Osteoblast (primary cell): ENCODE results near the gene EDIL3. TPM values are rescaled to one million over a fixed set of nuclear protein-coding genes. Genes with fewer than 3 reads are reported as not detected.

ENCODE experiments used
- DNase-seq: peaks from one replicate; pipeline ENCODE4 v3.0.0; 2011; ENCODE audit warnings: low spot score, mixed read lengths; ENCODE audit not compliant: insufficient read length; ENCODE audit errors: missing footprints
- H2AFZ ChIP-seq: 2 replicates; pipeline ENCODE4 v1.6.0; 2011; ENCODE audit warnings: mild to moderate bottlenecking, low read length
- H3K27ac ChIP-seq: 2 replicates; pipeline ENCODE4 v1.5.1; 2011; ENCODE audit warnings: mild to moderate bottlenecking, low read depth, low read length, moderate library complexity
- H3K27me3 ChIP-seq: 2 replicates; pipeline ENCODE4 v1.6.0; 2012; ENCODE audit warnings: mild to moderate bottlenecking, control low read depth, inconsistent platforms, low read length, moderate library complexity; ENCODE audit not compliant: insufficient read depth
- H3K36me3 ChIP-seq: 2 replicates; pipeline ENCODE4 v1.5.1; 2011; ENCODE audit warnings: mild to moderate bottlenecking, low read length, control low read depth, moderate library complexity; ENCODE audit not compliant: insufficient read depth
- H3K4me1 ChIP-seq: 2 replicates; pipeline ENCODE4 v1.5.1; 2011; ENCODE audit warnings: mild to moderate bottlenecking, low read length, control low read depth, moderate library complexity; ENCODE audit not compliant: insufficient read depth
- H3K4me2 ChIP-seq: 2 replicates; pipeline ENCODE4 v1.6.0; 2011; ENCODE audit warnings: mild to moderate bottlenecking, low read length; ENCODE audit not compliant: insufficient read depth
- H3K4me3 ChIP-seq: fragments of 200-600 bp; sonication (generic); 3 replicates; pipeline ENCODE4 v1.5.1; 2012; ENCODE audit warnings: mild to moderate bottlenecking, low read length, inconsistent platforms; ENCODE audit not compliant: insufficient read depth
- H3K79me2 ChIP-seq: 2 replicates; pipeline ENCODE4 v1.6.0; 2012; ENCODE audit warnings: mild to moderate bottlenecking, low read length, control low read depth, inconsistent platforms; ENCODE audit not compliant: insufficient read depth
- H3K9me3 ChIP-seq: 2 replicates; pipeline ENCODE4 v1.5.1; 2011; ENCODE audit warnings: low read depth, low read length, control low read depth
- H4K20me1 ChIP-seq: 2 replicates; pipeline ENCODE4 v1.6.0; 2012; ENCODE audit warnings: mild to moderate bottlenecking, low read length, control low read depth; ENCODE audit not compliant: insufficient read depth
- CTCF ChIP-seq: IDR thresholded peaks from 2 replicates; pipeline ENCODE4 v1.5.1; 2011; ENCODE audit warnings: mild to moderate bottlenecking, low read depth, low read length, moderate library complexity; ENCODE audit errors: extremely low read depth
- total RNA-seq: library from RNA; depleted of rRNA; stranded (reverse); fragments of >200 nt; gene quantifications from 2 replicates; pipeline ENCODE4 v1.2.3, GENCODE V29; 2012

EDIL3 gene
- total RNA-seq, 1 donor: 366 TPM

DNA sequence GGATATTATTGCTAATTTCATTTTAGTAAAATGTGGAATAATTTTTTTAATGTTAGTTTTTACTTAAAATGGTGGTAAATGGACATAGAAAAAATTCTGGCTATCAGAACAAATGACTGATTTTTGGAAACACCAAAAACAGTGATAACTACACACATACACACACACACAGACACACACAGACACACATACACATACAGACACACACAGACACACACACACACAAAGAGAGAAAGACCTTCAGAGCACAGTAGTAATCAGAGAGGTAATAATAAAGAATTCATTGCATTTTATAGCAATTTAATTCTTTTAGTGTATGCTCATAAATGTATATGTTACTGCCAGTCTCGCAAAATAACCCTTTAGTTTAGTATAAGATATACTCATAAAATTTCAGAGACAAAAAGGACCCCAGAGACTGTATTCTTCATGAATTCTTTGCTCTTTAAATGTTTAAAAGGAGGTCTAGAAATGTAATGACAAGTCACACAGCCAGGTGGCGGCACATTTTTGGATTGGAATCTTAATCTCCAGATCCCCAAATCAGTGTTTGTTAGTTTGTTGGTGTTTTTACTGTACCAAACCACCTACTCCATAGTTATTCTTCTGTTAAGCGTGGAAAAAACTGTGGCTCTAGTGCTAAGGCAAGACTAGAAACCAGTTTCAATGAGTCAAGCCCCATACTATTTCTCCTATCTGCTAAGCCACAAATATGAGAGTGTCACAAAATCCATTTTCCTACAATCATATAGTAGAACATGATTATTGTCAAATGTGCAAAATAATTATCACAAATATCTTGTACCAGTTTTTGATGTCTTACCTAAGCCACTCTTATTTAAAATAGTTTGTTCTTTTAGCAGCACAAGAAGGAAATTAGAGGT, 109.9 kb downstream of the EDIL3 start:
- DNase-seq: no peak

GRCh38 chr5:84273517-84273883, 111.2 kb downstream of the EDIL3 start:
- H4K20me1 ChIP-seq: no peaks in the 10 kb centered on the region
- H3K79me2 ChIP-seq: peaks cover 35% of the 10 kb centered on the region
- no peaks in the 10 kb centered on the region for H3K36me3 ChIP-seq
- no peak overlapping the region for H3K4me2 ChIP-seq
- H3K4me1 ChIP-seq: peaks cover 18% of the 10 kb centered on the region
- H2AFZ ChIP-seq: no peak overlapping the region
- peak overlapping the region; percentile 0 for H3K27ac ChIP-seq
- no peaks in the 10 kb centered on the region for H3K9me3 ChIP-seq
- no peak overlapping the region for H3K4me3 ChIP-seq
- H3K27me3 ChIP-seq: no peaks in the 10 kb centered on the region
- no peak for DNase-seq
- TF ChIP-seq CTCF: no peak

More for the DNA sequence above, 109.9 kb downstream of the EDIL3 start:
- Histone ChIP-seq H2AFZ (no peak overlapping the region), H3K4me3 (no peak overlapping the region), H3K79me2 (peaks cover 44% of the 10 kb centered on the region), H3K4me2 (no peak overlapping the region), H3K27ac (no peak overlapping the region), H3K9me3 (no peaks in the 10 kb centered on the region), H3K27me3 (no peaks in the 10 kb centered on the region), H4K20me1 (no peaks in the 10 kb centered on the region), H3K4me1 (peaks cover 21% of the 10 kb centered on the region), H3K36me3 (no peaks in the 10 kb centered on the region)
- TF ChIP-seq CTCF: peak; percentile 46

GRCh38 chr5:84272771-84273516, 111.7 kb downstream of the EDIL3 start:
- Histone ChIP-seq H3K27me3 (no peaks in the 10 kb centered on the region), H3K36me3 (no peaks in the 10 kb centered on the region), H2AFZ (no peak overlapping the region), H3K4me1 (peaks cover 15% of the 10 kb centered on the region), H4K20me1 (no peaks in the 10 kb centered on the region), H3K4me2 (no peak overlapping the region), H3K9me3 (no peaks in the 10 kb centered on the region), H3K27ac (peak overlapping the region; percentile 0), H3K4me3 (no peak overlapping the region), H3K79me2 (peaks cover 33% of the 10 kb centered on the region)
- no peak for TF ChIP-seq CTCF
- no peak for DNase-seq
